HK-2 (cell line): ENCODE data around the gene WNT7A.

Experiments
- DNase-seq: peaks from one replicate; pipeline ENCODE4 v3.0.0-alpha.2; 2018; ENCODE audit not compliant: unreplicated experiment

WNT7A gene

DNA sequence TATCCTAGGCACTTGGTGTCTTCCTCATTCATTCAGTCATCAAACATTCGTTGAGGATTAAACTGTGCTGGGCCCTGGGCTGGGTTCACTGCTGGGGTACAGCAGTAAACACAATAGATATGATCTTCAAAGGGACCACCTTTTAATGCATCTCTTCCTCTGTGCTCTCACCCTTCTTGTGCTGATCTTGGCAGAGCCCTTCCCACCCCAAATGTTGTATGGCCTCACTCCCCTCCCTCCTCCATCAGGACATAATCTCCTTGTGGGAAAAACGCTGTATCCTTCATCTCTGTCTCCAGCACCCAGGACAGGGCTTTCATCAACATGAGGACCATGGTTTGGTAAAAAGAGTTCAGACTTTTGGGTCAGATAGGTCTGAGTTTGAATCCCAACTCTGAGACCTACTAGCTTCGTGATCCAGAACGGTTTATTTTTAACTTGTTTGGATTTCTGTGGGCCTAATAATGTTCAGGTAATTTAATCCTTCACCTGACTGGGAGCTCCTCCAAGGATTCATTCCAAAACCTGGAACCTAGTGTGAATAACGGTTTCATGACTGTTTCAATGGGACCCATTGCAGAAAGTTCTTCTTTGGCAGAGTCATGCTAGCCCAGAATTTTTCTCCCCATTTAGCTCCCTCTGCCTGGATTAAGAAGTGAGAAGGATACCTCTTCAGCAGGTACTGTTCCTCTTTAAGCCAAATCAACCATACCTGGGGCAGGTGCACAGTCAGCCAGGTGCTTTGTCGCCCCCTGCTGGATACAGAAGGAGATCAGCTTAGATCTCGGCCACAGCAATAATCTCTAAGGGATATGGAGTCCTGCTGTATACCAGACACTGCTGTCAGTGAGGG, 5.2 kb upstream of the WNT7A start:
- peak; percentile 30 for DNase-seq

- DNase-seq, result no peak
Observed at GRCh38 chr3:13883681-13884080, 3.8 kb upstream of the WNT7A start.

DNA sequence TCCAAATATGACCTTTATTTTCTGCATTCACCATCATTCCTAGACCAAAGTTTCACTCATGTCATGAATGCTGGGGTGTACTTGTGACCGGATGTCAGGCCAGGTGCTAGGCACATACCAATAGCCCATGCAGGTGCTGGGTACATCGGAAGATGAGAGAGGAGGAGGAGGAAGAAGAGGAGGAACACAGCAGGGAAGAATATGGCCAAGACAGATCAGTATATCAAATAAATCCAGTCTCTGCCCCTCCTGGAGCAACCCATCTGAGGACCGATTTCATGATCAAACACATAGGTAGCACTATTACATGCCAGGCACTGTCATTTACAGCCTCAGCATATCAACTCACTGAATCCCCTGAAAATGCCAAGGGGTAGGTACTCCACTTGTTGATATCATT, 3.0 kb upstream of the WNT7A start:
- DNase-seq, result no peak

DNA sequence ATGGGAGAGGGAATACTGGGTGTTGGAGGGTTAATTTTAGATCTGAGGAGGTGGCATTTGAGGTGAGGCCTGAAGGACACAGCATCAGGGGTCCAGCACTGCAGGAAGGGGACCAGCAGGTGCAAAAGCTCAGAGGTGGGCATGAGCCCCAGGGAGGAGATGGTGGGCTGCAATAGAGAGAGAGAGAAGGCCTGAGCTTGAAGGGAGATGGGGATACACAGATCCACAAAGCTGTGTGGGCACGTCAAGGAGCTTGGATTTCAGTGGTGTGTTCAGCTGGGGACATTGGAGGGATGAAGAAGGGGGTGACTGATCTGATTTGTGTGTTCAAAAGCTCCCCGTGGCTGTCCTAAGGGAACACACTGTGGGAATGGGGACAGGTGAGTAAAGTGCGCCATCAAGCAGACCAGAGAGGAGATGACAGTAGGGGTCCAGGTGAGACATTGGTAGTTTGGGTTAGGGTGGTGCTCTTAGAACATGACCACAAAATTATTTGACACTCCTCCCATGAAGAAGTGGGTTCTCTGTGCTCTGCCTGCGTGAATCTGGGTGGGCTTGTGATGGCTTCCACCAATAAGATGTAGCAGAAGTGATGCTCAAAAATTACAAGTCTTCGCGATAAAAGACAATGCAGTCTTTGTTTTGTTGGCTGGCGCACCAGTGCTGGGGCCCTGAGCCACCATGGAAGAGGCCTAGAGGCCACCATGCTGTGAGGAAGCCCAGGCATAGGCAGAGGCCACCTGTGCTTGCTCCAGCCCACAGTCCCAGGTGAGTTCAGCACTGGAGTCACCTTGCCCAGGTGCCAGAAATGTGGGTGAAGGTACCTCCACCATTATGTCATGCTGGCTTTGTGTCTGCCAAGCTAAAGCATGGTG, 1.9 kb upstream of the WNT7A start:
- DNase-seq, result no peak

GRCh38 chr3:13880811-13881156, 913 bp upstream of the WNT7A start:
- DNase-seq, result no peak

GRCh38 chr3:13879102-13879945, 547 bp downstream of the WNT7A start:
- DNase-seq, result no peak

DNA sequence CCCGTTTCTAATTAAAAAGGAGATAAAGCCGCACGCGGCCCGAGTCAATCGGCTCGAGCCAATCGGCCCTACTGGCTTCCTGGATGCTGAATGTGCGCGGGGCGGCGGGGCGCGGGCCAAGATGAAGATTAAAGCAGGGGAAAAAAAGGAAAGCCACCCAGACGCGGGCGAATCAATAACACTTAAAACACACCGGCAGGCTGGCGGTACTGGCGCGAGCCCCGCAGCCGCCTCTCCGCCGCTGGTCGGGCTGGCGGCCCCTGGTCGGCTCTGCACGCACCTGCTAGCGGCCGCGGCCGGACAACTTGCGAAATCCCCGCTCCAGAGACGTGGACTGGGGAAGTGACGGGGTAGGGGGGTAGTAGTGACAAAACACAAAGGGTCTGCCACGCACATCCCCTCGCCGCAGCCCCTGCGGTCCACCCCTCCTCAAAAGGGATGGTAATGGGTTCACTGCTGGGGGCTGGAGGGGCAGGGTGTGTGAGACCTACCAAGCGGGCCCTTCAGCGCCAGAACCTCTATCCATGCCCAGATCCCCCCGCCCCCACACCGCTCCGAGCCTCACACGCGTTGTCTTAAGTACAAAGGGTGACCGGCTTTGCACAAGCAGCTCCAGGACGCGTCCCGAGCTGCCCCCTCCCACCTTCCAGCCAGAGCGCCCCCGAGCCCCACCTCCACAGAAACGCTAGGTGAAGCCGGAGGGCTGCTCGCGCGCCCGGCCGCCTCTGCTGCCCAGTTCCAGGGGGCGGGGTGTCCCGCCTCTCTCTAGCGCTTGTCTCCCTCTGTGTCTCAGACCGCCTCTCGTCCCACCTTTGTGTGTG, 1.4 kb downstream of the WNT7A start:
- DNase-seq, result no peak

DNA sequence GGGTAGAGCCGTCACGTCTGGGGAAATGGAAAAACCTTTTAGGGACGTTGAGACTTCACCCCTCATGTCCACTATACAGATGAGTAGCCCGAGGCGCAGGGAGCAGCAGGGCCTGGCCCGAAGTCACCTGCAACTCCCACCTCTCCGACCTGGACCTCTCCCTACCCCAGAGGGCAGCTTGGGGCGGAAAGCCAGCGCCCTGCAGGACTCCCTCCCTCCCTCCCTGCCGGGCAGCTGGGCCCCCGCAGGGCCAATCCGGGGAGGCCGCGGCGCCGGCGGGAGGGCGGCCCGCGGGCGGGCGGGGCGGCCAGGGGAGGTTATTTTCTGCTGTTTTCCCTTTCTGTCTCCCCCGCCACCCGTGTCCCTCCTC, 2.0 kb downstream of the WNT7A start:
- DNase-seq, result no peak

- no peak for DNase-seq
Observed at GRCh38 chr3:13876451-13877100, 3.3 kb downstream of the WNT7A start.

DNA sequence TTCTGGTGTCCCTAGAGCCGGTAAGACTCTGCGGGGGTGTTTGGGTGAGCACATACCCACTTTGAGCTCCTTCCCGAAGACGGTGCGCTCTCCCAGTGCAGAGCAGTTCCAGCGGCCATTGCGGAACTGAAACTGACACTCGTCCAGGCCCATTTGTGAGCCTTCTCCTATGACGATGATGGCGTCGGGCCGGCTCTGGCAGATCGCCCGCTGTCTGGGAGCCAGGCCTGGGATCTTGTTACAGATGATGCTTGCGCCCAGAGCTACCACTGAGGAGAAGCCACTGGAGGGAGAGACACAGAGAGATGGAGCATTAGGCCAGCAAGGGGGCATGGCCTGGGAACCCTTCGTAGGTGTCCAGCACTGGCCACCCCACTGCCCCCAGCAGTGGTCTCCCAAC, 5.0 kb downstream of the WNT7A start:
- no peak for DNase-seq

GRCh38 chr3:13873818-13874217, 6.1 kb downstream of the WNT7A start:
- no peak for DNase-seq

GRCh38 chr3:13872451-13872850, 7.4 kb downstream of the WNT7A start:
- DNase-seq, result no peak

- no peak for DNase-seq
Observed at GRCh38 chr3:13871791-13872190, 8.1 kb downstream of the WNT7A start.

DNA sequence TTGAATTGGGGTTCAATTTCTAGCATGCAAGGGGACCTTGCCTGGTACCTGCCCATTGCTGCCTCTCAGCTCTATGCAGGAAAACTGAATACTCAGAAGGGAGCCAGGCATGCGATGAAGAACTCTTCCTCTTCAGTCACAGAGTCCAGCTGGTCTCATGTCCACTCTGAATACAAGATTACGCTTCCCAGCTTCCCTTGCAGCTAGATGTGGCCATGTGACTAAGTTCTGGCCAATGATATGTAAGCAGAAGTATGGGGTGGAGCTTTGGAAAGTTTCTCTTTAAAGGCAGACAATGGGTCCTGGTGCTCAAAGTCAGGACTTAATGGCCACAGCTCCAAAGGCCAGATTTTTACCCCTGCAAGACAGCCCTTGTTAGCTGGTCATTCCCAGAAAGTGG, 9.0 kb downstream of the WNT7A start:
- DNase-seq, result no peak

DNA sequence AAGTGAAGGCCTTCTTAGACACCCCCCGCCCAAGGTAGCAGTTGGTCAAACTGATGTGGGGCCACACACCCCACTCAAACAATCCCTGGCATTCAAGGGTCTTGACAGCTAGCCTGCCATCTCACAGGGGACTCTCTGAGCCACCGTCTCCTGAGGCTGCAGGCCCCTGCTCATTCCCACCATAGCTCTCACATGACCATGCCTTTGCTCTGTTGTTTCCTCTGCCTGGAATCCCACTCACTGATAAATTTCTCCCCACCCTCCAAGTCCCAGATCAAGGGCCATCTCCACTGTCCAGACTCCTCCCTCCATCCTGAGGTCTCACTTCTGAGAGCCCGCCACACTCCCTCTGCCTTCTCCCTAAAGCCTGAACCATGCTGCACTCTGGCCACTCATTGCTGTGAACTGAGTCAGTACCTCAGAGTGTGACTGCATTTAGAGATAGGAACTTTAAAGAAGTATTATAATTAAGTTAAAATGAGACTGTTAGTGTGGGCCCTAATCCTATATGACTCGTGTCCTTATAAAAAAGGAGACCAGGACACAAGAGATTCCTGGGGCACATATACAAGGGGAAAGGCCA, 10.0 kb downstream of the WNT7A start:
- DNase-seq, result no peak

- DNase-seq, result no peak
Observed at GRCh38 chr3:13868844-13869724, 10.8 kb downstream of the WNT7A start.

- no peak for DNase-seq
Observed at GRCh38 chr3:13867732-13868131, 12.1 kb downstream of the WNT7A start.

- no peak for DNase-seq
Observed at GRCh38 chr3:13866041-13866965, 13.6 kb downstream of the WNT7A start.
